CD14-positive monocyte (primary cell): Measurements from ENCODE around the gene TRIM65. TPM values are rescaled to one million over a fixed set of nuclear protein-coding genes. Genes with fewer than 3 reads are reported as not detected.

Experiments
- DNase-seq, 3 donors: peaks; one replicate each; pipeline ENCODE4 v3.0.0-alpha.2; 2011 to 2022
- H2AFZ ChIP-seq: 2 replicates; pipeline ENCODE4 v1.6.0; 2012; ENCODE audit warnings: mild to moderate bottlenecking, low read depth, low read length, inconsistent platforms; ENCODE audit not compliant: insufficient read depth, poor library complexity, severe bottlenecking
- H3K27ac ChIP-seq, 2 donors: 1 replicate in 1 of 2; 2 replicates in 1 of 2; pipeline ENCODE4 v1.5.1; 2012 to 2013; ENCODE audit warnings: low read length in 2 of 2, control low read depth in 1 of 2, inconsistent platforms in 1 of 2, low read depth in 1 of 2, mild to moderate bottlenecking in 1 of 2
- H3K27me3 ChIP-seq, 2 donors: one replicate each; pipeline versions ENCODE4 v1.6.0 to v1.6.1; 2011 to 2013; ENCODE audit warnings: low read length in 2 of 2; ENCODE audit not compliant: control insufficient read depth in 2 of 2, insufficient read depth in 2 of 2
- H3K36me3 ChIP-seq, 2 donors: replicated peaks in 1 of 2; 1 replicate in 1 of 2; 2 replicates in 1 of 2; pipeline versions ENCODE4 v1.5.1 to v1.6.1; 2012 to 2013; ENCODE audit warnings: low read length in 2 of 2, control low read depth in 1 of 2, inconsistent platforms in 1 of 2, mild to moderate bottlenecking in 1 of 2; ENCODE audit not compliant: insufficient read depth in 2 of 2, control insufficient read depth in 1 of 2
- H3K4me1 ChIP-seq, 2 donors: 1 replicate in 1 of 2; 2 replicates in 1 of 2; pipeline versions ENCODE4 v1.5.1 to v1.6.1; 2012 to 2013; ENCODE audit warnings: low read length in 2 of 2, control low read depth in 1 of 2, inconsistent platforms in 1 of 2, mild to moderate bottlenecking in 1 of 2, moderate library complexity in 1 of 2; ENCODE audit not compliant: insufficient read depth in 2 of 2, control insufficient read depth in 1 of 2
- H3K4me2 ChIP-seq: replicated peaks from 2 replicates; pipeline ENCODE3; 2012; ENCODE audit warnings: low read length, moderate library complexity, mild to moderate bottlenecking; ENCODE audit not compliant: poor library complexity, severe bottlenecking; ENCODE audit errors: extremely low read depth
- H3K4me3 ChIP-seq, 3 experiments: fragments of 200-600 bp in 1 of 3; sonication (generic) in 1 of 3; replicated peaks in 1 of 3; 1 replicate in 2 of 3; 2 replicates in 1 of 3; pipeline ENCODE4 v1.5.1; 2011 to 2013; ENCODE audit warnings: low read length in 3 of 3, mild to moderate bottlenecking in 3 of 3, control low read depth in 2 of 3, low read depth in 2 of 3, inconsistent platforms in 1 of 3, moderate library complexity in 1 of 3
- H3K79me2 ChIP-seq: 2 replicates; pipeline ENCODE4 v1.6.0; 2012; ENCODE audit warnings: mild to moderate bottlenecking, control low read depth, inconsistent platforms, low read length, moderate library complexity; ENCODE audit not compliant: insufficient read depth
- H3K9ac ChIP-seq: 2 replicates; pipeline ENCODE4 v1.6.0; 2017; ENCODE audit warnings: low read length, mild to moderate bottlenecking; ENCODE audit not compliant: insufficient read depth, poor library complexity, severe bottlenecking
- H3K9me3 ChIP-seq, 2 donors: replicated peaks in 1 of 2; 1 replicate in 1 of 2; 2 replicates in 1 of 2; pipeline versions ENCODE4 v1.5.1 to v1.6.1; 2012 to 2013; ENCODE audit warnings: low read length in 2 of 2, control low read depth in 1 of 2; ENCODE audit not compliant: control insufficient read depth in 1 of 2, insufficient read depth in 1 of 2
- H4K20me1 ChIP-seq: 2 replicates; pipeline ENCODE4 v1.6.0; 2012; ENCODE audit warnings: mild to moderate bottlenecking, low read length, control low read depth, moderate library complexity; ENCODE audit not compliant: insufficient read depth
- H3K27ac Mint-ChIP-seq, 7 donors: one replicate each; pipeline ENCODE4 v1.8.0; 2020; ENCODE audit warnings: mild to moderate bottlenecking in 7 of 7, mixed read lengths in 7 of 7, moderate library complexity in 6 of 7, inconsistent platforms in 2 of 7
- H3K27me3 Mint-ChIP-seq, 3 donors: one replicate each; pipeline ENCODE4 v1.8.0; 2021 to 2022; ENCODE audit warnings: low read depth in 3 of 3, mild to moderate bottlenecking in 3 of 3, mixed read lengths in 3 of 3, moderate library complexity in 3 of 3, inconsistent platforms in 1 of 3
- H3K36me3 Mint-ChIP-seq, 2 donors: one replicate each; pipeline ENCODE4 v1.8.0; 2020; ENCODE audit warnings: mixed read lengths in 2 of 2, inconsistent platforms in 1 of 2, mild to moderate bottlenecking in 1 of 2
- H3K4me1 Mint-ChIP-seq: one replicate; pipeline ENCODE4 v1.8.0; 2020; ENCODE audit warnings: mild to moderate bottlenecking, mixed read lengths
- H3K4me3 Mint-ChIP-seq, 2 donors: one replicate each; pipeline ENCODE4 v1.8.0; 2020; ENCODE audit warnings: mild to moderate bottlenecking in 2 of 2, mixed read lengths in 2 of 2, moderate library complexity in 1 of 2
- H3K9me3 Mint-ChIP-seq, 7 donors: one replicate each; pipeline ENCODE4 v1.8.0; 2020 to 2022; ENCODE audit warnings: mixed read lengths in 7 of 7, mild to moderate bottlenecking in 6 of 7, moderate library complexity in 6 of 7, inconsistent platforms in 2 of 7
- whole genome bisulfite sequencing: methylation state at CpG from one replicate; pipeline ENCODE4 v1.1.5; 2013; ENCODE audit warnings: missing lambda C conversion rate; ENCODE audit not compliant: insufficient coverage; 5-methylcytosine and 5-hydroxymethylcytosine counted together
- intact Hi-C, 2 donors: fragments of 100-400 bp; cut with micrococcal nuclease; formaldehyde crosslinking; loops; one replicate each; pipeline versions ENCODE4 v1.15.0 to v1.15.1; 2023
- polyA plus RNA-seq, 3 donors: library from polyadenylated mRNA; depleted of rRNA in 1 of 3; unstranded in 2 of 3; stranded (reverse) in 1 of 3; fragments of 300-500 nt in 2 of 3; fragments of >200 nt in 1 of 3; fragmentation: Illumina TruSeq in 2 of 3; gene quantifications; 1 replicate in 2 of 3; 2 replicates in 1 of 3; pipeline ENCODE4 v1.2.3, GENCODE V29; 2012 to 2021
- TF ChIP-seq, protein P1 (sequence below): fragments of 200-600 bp; IDR thresholded peaks from one replicate; pipeline ENCODE4 v1.8.0; 2022; ENCODE audit warnings: antibody characterized with exemption, mild to moderate bottlenecking

The TRIM65 gene
- polyA plus RNA-seq, 3 donors: 5.6 to 10.4 (median 5.9) TPM

DNA sequence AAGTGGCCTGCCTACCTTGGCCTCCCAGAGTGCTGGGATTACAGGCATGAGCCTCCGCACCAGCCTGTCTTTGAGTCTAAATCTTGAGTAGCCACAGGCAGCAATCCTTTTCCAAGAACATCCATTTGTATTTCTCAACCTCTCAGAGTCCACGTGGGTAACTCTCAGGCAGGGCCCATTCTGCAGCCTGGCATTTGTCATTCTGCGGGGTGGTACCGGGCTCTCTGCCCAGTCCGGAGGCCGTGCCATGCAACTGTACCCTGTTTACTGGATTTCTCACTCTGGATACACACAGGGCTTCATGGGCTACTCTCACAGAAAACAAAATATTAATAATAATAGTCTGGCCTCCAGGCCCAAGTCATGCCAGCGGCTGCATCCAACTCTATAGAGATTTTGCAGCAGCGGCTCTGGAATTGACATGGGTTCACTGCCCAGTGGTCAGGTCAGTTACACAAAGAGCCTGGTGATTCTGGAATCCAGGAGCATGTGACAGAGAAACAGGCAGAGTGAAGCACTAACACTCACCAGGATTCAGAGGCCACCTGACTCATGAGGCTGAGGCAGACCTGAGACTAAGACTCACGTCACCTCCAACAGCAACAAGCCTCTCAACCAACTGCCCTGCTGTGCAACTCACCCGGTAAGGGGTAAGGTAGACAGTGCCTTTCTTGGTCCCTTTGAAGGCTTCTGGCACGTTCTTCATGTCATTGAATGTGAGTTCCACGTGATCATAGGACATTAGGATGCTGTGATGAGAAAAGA, 45.6 kb downstream of the TRIM65 start:
- H3K9me3 Mint-ChIP-seq: peaks cover 0 to 2% (median 0%) of the 10 kb centered on the region in 7 donors
- no peaks in the 10 kb centered on the region for H3K27me3 ChIP-seq
- H3K9ac ChIP-seq: no peak overlapping the region
- H3K36me3 ChIP-seq: peaks cover 53 to 58% of the 10 kb centered on the region in 2 donors
- H3K4me2 ChIP-seq: no peak overlapping the region
- no peak overlapping the region for H3K27ac ChIP-seq
- peaks cover 45% of the 10 kb centered on the region for H3K79me2 ChIP-seq
- peaks cover 54 to 65% of the 10 kb centered on the region in 2 donors for H3K36me3 Mint-ChIP-seq
- H3K4me1 ChIP-seq: peaks cover 18 to 38% of the 10 kb centered on the region in 2 donors
- peak overlapping the region in 1 of 7 donors; percentile 1 for H3K27ac Mint-ChIP-seq
- no peaks in the 10 kb centered on the region for H3K27me3 Mint-ChIP-seq
- intact Hi-C loops: no loop called here
- H3K9me3 ChIP-seq: no peaks in the 10 kb centered on the region
- TF ChIP-seq, protein P1, sequence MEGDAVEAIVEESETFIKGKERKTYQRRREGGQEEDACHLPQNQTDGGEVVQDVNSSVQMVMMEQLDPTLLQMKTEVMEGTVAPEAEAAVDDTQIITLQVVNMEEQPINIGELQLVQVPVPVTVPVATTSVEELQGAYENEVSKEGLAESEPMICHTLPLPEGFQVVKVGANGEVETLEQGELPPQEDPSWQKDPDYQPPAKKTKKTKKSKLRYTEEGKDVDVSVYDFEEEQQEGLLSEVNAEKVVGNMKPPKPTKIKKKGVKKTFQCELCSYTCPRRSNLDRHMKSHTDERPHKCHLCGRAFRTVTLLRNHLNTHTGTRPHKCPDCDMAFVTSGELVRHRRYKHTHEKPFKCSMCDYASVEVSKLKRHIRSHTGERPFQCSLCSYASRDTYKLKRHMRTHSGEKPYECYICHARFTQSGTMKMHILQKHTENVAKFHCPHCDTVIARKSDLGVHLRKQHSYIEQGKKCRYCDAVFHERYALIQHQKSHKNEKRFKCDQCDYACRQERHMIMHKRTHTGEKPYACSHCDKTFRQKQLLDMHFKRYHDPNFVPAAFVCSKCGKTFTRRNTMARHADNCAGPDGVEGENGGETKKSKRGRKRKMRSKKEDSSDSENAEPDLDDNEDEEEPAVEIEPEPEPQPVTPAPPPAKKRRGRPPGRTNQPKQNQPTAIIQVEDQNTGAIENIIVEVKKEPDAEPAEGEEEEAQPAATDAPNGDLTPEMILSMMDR: no peak
- 94% methylated on average over 11 of the region's 12 CpGs for WGBS
- peaks cover 51% of the 10 kb centered on the region for H4K20me1 ChIP-seq
- H3K4me3 Mint-ChIP-seq: no peak overlapping the region
- no peak overlapping the region for H3K4me3 ChIP-seq
- peaks cover 19% of the 10 kb centered on the region for H3K4me1 Mint-ChIP-seq
- no peak overlapping the region for H2AFZ ChIP-seq
- DNase-seq: no peak

DNA sequence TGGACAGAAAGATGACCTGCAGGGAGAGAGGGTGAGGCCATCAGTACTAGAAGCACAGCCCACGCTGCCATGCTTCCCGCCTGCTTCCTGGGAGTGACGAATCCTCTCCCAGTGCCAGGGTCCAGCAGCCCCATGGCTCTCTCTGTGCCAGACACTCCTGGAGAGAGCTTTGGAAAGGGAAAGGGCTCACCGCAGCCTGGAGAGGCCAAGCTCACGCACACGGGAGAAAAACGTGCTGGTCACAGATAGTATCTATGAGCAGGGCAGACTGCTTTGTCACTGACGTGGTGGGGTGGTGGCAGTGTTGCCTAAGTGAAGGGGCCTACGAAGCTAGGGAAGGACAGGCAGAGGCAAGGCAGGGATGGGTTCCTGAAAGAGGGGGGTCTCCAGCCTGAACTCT, 47.0 kb downstream of the TRIM65 start:
- peaks cover 55 to 61% of the 10 kb centered on the region in 2 donors for H3K36me3 ChIP-seq
- H3K9ac ChIP-seq: no peak overlapping the region
- no peak overlapping the region for H3K4me2 ChIP-seq
- TF ChIP-seq, protein P1: no peak
- H3K4me1 Mint-ChIP-seq: peaks cover 33% of the 10 kb centered on the region
- no peaks in the 10 kb centered on the region for H3K9me3 ChIP-seq
- H3K4me3 ChIP-seq: no peak overlapping the region
- H3K4me1 ChIP-seq: peaks cover 30 to 48% of the 10 kb centered on the region in 2 donors
- peaks cover 63% of the 10 kb centered on the region for H4K20me1 ChIP-seq
- no peak overlapping the region for H3K4me3 Mint-ChIP-seq
- intact Hi-C loops: loop anchor here (5.0 to 10.0 kb wide), 2 partner anchors 72 to 185 kb away; partner anchors contain the start of genes RECQL5 (in 1 of the 2) and SAP30BP (in 1 of the 2)
- peaks cover 58 to 73% of the 10 kb centered on the region in 2 donors for H3K36me3 Mint-ChIP-seq
- H2AFZ ChIP-seq: no peak overlapping the region
- 87% methylated on average over 9 of the region's 9 CpGs for WGBS
- peaks cover 36% of the 10 kb centered on the region for H3K79me2 ChIP-seq
- H3K27me3 Mint-ChIP-seq: no peaks in the 10 kb centered on the region
- no peak overlapping the region for H3K27ac ChIP-seq
- peak overlapping the region in 2 of 7 donors; percentile 3 to 54 for H3K27ac Mint-ChIP-seq
- no peaks in the 10 kb centered on the region for H3K27me3 ChIP-seq
- H3K9me3 Mint-ChIP-seq: peaks cover 0 to 2% (median 0%) of the 10 kb centered on the region in 7 donors
- DNase-seq: no peak
